NCI-H460 (cell line): ENCODE measurements around the gene SSBP3. TPM values are rescaled to one million over a fixed set of nuclear protein-coding genes. Genes with fewer than 3 reads are reported as not detected.

Source experiments
- DNase-seq: peaks from one replicate; pipeline ENCODE4 v3.0.0-alpha.2; 2016; ENCODE audit warnings: low read depth; ENCODE audit errors: extremely low read depth
- total RNA-seq: library from RNA; depleted of rRNA; stranded (reverse); fragments of >200 nt; shearing (Covaris generic); gene quantifications from 2 replicates; pipeline ENCODE4 v1.2.3, GENCODE V29; 2014

The SSBP3 gene
- total RNA-seq, 1 experiment from 2014 or later: 3.1 TPM

DNA sequence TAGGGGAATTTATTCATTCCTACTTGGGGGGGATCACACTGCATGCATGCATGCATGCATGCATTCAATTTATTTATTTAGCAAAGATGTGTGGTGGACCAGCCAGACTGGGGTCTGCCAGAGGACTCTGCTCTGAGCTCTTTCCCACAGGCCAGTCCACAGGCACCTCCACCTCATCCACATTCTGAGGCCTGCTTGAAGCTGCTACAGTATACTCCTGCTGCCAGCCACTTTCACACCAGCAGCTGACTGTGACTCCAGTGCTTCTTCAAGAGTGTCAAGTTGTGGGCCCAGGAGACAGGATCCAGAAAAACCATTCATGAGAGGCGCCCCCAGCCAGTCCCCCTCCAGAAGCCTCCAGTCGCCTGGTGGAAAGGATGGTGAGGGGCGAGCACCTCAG lies 30.9 kb downstream of the SSBP3 start:
- DNase-seq: no peak

DNA sequence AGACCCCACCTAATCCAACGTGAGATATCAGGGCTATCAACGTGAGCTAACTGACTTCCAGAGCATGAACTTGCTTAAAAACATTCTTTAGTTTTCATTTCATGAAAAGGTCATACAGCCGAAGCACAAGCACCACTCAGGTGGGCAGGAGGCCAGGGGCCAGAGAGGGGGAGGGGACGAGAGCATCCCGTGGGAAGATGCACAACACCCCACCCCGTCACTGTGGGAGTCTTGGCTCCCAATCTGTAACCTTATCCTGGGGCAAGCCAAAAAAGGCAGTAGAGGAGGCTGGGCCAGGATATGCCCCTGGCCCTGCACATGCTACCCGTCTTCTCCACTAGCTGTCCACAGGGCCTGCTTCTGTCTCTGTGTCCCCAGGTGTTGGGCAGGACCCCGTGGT lies 31.4 kb downstream of the SSBP3 start:
- no peak for DNase-seq

- no peak for DNase-seq
Measured at GRCh38 chr1:54372978-54373377, 33.2 kb downstream of the SSBP3 start.

DNA sequence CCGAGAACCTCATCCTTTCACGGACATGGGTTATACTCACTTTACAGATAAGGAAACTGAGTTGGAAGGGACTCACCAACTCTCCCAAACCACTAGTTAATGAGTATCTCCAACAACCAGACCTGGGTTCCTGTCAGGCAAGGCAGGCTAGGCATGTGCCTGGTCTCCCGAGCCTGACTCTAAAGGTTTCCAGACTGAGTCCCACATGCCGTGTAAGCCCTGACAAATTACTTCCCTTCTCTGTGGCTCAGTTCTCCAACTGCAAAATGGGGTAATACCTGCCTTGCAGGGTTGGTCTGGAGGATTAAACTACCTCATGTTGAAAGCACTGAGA lies 34.3 kb downstream of the SSBP3 start:
- DNase-seq: no peak

DNA sequence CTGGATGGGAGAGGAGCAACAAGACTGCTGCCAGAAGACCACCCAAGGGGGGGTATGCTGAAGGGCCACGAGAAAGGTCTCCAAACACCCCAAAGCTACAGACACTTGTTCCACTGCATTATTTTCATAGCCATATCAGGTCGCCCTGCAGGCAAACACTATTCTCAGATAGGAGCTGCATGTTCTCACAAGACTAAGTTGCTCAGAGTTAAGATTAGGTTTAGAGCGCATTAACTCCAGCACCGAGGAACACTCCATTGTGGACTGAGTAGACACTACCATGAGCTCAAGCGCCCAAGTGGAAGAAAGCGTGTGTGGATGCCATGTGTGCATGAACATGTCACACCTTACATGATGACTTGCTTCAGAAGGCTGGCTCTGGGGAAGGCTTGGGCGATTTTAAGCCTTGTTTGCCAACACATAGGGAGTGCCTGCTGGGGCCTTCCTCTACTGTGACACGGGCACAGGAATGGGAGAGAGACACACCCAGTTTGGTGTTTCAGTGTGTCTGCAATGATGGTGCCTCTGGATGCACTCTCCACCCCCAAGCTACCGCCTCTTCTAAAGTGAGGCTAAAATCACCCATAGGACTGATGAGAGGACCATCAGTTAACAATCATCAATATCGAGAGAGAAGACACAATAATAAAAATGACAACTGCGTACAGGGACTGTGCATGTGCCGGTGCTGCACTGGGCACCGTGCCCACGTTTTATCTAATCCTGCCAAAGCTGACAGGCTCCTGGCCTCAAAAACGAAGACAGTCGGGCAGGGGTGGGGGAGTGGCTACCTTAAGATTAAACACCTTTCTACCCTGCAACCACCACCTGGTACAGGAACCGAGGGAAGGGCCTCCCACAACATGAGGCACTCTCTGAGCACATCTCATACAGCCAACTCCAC lies 34.9 kb downstream of the SSBP3 start:
- no peak for DNase-seq

- DNase-seq: no peak
Measured at GRCh38 chr1:54370287-54370989, 35.8 kb downstream of the SSBP3 start.

- no peak for DNase-seq
Measured at GRCh38 chr1:54367613-54368012, 38.6 kb downstream of the SSBP3 start.

DNA sequence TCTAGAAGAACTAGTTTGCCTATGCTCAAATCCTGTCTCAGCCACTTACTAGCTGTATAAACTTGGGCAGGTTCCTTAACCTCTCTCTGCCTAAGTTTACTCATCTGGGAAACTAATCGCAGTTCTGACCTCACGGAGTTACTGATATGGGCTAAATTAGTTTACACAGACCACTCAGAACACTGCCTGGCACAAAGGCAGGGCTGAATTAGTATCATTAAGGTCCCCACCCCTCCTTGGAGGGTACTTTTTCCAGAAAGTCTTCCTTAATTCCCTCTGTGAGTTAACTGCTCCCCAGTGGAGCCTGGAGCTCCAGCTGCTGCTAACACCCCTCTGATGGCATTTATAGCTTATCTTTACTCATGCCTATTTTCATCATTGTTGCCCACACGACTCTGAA lies 40.3 kb downstream of the SSBP3 start:
- no peak for DNase-seq

- no peak for DNase-seq
Measured at GRCh38 chr1:54365398-54365797, 40.8 kb downstream of the SSBP3 start.

- no peak for DNase-seq
Measured at GRCh38 chr1:54364995-54365394, 41.2 kb downstream of the SSBP3 start.

DNA sequence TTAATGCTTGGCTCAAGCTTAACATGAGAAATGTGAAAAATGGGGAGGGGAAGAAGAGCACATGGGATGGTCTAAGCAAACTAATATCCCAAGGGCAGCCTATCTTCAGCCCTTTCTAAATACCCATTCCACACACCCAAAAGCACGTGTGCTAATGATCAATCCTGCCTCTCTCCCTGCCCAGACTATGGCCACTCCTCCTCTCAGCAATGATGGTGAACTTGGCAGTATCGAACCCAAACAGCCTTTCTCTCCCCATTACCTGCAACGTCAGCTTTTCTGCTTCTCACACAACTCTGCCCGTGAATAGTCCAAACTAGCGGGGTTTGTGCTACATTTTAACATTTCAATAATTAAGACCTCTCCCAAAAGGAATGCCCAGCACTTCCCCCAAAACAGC lies 41.6 kb downstream of the SSBP3 start:
- no peak for DNase-seq

- DNase-seq: no peak
Measured at GRCh38 chr1:54363925-54364324, 42.3 kb downstream of the SSBP3 start.

- no peak for DNase-seq
Measured at GRCh38 chr1:54362881-54363340, 43.3 kb downstream of the SSBP3 start.

GRCh38 chr1:54361342-54361741 lies 44.9 kb downstream of the SSBP3 start:
- no peak for DNase-seq

- no peak for DNase-seq
Measured at GRCh38 chr1:54360165-54361005, 45.8 kb downstream of the SSBP3 start.

GRCh38 chr1:54359393-54360162 lies 46.6 kb downstream of the SSBP3 start:
- no peak for DNase-seq

GRCh38 chr1:54358503-54359168 lies 47.6 kb downstream of the SSBP3 start:
- DNase-seq: no peak

DNA sequence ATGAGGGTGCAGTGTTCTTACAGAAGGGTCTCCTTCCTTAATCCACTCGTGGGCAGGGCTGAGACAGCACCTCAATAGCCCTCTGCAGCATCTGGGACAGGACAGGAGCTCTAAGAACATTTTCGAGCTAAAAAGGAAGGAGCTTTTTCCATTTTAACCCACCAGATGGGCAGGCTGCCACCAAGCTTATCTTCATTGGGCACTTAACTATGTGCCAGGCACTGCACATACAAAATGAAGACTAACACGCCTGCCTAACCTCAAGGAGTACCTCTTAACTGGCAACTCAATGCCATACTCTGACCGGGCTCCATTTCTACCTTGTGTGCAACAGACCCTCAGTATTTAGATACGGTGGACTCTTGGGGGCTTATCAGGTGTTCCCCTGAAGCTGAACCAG lies 48.2 kb downstream of the SSBP3 start:
- DNase-seq: no peak

DNA sequence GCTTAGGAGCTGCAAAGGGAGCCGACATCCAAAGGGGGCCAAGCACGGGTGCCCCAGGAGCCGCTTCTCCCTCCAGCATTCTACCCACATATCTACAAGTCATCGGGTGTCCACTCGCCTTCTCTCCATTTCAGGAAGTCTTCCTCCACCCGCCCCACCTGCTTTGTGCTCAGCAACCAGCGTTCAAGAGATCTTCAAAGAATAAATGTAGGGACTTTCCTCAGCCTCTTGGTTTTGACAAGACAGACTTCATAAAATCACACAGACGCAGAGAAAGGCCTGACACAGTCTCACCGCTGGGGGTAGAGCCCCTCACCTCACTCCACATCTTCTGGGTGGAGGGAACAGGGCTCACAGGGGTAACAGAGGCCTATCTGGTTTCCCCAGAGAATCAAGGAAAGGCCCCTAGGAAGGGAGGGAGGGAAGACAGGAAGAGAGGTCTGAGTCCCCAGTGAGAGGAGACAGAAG lies 49.5 kb downstream of the SSBP3 start:
- no peak for DNase-seq
